AG04450 (cell line): Measurements from ENCODE around the gene NR2F6. TPM values are rescaled to one million over a fixed set of nuclear protein-coding genes. Genes with fewer than 3 reads are reported as not detected.

Experiments
- CTCF ChIA-PET: fragments of 300-600, 350-600 bp; formaldehyde crosslinking; extraction: SDS; loops from one replicate; lab custom pipeline; 2022; ENCODE audit warnings: antibody characterized with exemption, inconsistent platforms; lab: Charles Lee
- POLR2A ChIA-PET: fragments of 350-600 bp; formaldehyde crosslinking; extraction: SDS; loops from one replicate; lab custom pipeline; 2021; ENCODE audit warnings: antibody characterized with exemption, inconsistent platforms; lab: Yijun Ruan, JAX
- DNase-seq: peaks from one replicate; pipeline ENCODE4 v3.0.0-alpha.2; 2011; ENCODE audit warnings: low read depth, low spot score
- H3K27ac ChIP-seq: one replicate; pipeline ENCODE4 v1.5.1; 2012; ENCODE audit warnings: low read depth, low read length, control low read depth
- H3K27me3 ChIP-seq: one replicate; pipeline ENCODE4 v1.6.0; 2012; ENCODE audit warnings: low read length; ENCODE audit not compliant: control insufficient read depth, insufficient read depth
- H3K4me3 ChIP-seq: 2 replicates; pipeline ENCODE4 v1.5.1; 2011; ENCODE audit warnings: mild to moderate bottlenecking, low read depth, low read length, control low read depth
- H3K9me3 ChIP-seq: 2 replicates; pipeline ENCODE4 v1.5.1; 2012; ENCODE audit warnings: low read length; ENCODE audit not compliant: control insufficient read depth, insufficient read depth
- polyA plus RNA-seq: library from polyadenylated mRNA; depleted of rRNA; stranded (reverse); fragments of >200 nt; gene quantifications from 2 replicates; pipeline ENCODE4 v1.2.3, GENCODE V29; 2011
- TF ChIP-seq, protein P1 (sequence below): IDR thresholded peaks from 2 replicates; pipeline ENCODE4 v1.5.1; 2011; ENCODE audit warnings: low read depth, low read length, control low read depth, inconsistent platforms

NR2F6 gene
- polyA plus RNA-seq, 1 experiment: 16.3 TPM

DNA sequence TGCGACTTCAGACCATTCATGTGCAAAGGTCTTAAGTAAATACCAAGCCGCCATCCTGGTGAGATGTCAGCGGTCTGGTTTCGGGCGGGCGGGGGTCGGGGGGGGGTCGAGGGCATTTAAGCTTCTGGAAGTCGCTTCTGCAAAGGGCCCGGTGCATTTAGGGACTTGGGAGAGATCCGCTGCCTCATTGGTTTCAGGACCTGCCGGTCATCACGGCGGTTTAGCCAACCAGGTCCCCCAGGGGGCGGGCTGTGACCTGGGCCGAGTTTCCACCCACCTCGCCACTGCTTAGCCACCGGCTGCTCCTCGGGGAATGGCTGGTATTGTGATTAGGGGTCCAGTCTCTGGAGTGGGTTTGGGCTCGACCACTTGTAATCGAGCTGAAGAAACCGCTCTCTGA, 43.8 kb upstream of the NR2F6 start:
- Histone ChIP-seq H3K27me3 (no peaks in the 10 kb centered on the region), H3K9me3 (peaks cover 6% of the 10 kb centered on the region), H3K4me3 (peak overlapping the region; percentile 33), H3K27ac (no peak overlapping the region)
- ChIA-PET POLR2A (interaction anchor here (0.7 to 1.2 kb wide), 2 partner anchors 74 to 181 kb away, joined by 3 to 4 read pairs; partner anchors contain the start of gene USE1), CTCF (interaction anchor here (2.1 kb wide), 1 partner anchor 16 kb away, joined by 5 read pairs; no protein-coding TSS in a partner anchor)
- TF ChIP-seq, protein P1, sequence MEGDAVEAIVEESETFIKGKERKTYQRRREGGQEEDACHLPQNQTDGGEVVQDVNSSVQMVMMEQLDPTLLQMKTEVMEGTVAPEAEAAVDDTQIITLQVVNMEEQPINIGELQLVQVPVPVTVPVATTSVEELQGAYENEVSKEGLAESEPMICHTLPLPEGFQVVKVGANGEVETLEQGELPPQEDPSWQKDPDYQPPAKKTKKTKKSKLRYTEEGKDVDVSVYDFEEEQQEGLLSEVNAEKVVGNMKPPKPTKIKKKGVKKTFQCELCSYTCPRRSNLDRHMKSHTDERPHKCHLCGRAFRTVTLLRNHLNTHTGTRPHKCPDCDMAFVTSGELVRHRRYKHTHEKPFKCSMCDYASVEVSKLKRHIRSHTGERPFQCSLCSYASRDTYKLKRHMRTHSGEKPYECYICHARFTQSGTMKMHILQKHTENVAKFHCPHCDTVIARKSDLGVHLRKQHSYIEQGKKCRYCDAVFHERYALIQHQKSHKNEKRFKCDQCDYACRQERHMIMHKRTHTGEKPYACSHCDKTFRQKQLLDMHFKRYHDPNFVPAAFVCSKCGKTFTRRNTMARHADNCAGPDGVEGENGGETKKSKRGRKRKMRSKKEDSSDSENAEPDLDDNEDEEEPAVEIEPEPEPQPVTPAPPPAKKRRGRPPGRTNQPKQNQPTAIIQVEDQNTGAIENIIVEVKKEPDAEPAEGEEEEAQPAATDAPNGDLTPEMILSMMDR: no peak
- DNase-seq: peak; percentile 76

DNA sequence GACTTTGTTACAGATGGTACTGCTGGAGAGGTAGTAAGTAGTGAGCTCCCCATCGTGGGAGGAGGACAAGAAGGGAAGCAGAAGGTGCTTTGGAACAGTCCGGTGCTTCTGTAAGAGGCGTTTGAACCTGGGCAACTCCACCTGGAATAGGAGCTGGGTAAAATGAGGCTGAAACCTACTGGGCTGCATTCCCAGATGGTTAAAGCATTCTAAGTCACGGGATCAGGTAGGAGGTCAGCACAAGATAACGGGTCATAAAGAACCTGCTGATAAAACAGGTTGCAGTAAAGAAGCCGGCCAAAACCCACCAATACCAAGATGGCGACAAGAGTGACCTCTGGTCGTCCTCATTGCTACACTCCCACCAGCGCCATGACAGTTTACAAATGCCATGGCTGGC, 41.0 kb upstream of the NR2F6 start:
- POLR2A ChIA-PET: no interaction called here

DNA sequence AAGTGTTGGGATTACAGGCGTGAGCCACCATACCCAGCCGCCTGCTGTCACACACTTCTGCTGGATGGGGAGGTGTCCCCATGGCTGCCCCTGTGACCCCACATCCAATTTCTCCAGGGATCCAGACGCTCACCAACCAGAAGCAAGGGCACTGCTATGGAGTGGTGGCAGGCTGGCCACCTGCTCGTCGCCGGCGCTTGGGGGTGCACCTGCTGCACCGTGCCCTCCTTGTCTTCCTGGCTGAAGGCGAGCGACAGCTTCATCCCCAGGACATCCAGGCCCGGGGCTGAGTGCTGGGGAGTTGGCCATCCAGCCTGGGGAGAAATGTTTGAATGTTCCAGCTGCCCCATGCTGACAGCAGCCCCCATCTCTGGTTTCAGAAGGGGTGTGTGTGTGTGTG, 40.5 kb upstream of the NR2F6 start:
- TF ChIP-seq, protein P1: no peak
- CTCF ChIA-PET: interaction anchor here (0.8 kb wide), 1 partner anchor 80 kb away, joined by 3 read pairs; no protein-coding TSS in a partner anchor
- H3K27ac ChIP-seq: no peak overlapping the region

More for the DNA sequence above, 41.0 kb upstream of the NR2F6 start:
- H3K27ac ChIP-seq: no peak overlapping the region
- CTCF ChIA-PET: interaction anchor here (0.8 kb wide), 1 partner anchor 81 kb away, joined by 3 read pairs; no protein-coding TSS in a partner anchor
- no peaks in the 10 kb centered on the region for H3K9me3 ChIP-seq
- TF ChIP-seq, protein P1: no peak
- no peak overlapping the region for H3K4me3 ChIP-seq
- DNase-seq: no peak
- H3K27me3 ChIP-seq: no peaks in the 10 kb centered on the region

DNA sequence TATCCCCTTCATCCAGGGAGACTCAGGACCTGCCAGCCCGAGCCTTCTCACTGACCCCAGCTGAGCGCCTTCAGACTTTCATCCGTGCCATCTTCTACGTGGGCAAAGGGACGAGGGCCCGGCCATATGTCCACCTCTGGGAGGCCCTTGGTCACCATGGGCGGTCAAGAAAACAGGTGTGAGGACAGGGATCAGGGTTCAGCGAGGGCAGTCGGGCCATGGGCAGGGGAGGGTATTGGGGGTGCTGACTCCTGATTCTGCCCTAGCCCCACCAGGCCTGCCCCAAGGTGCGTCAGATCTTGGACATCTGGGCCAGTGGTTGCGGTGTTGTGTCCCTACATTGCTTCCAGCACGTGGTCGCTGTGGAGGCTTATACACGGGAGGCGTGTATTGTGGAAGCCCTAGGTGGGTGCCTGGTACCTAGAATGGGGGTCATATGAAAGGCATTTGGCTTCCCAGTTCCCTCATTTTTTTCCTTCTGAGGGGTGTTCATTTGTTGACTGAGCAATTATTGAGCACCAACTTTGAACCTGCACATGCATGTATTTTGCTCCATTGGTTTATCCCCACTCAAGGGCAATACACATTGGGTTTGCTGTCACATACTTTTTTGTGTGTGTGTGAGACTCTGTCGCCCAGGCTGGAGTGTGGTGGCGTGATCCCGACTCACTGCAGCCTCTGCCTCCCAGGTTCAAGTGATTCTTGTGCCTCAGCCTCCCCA, 39.9 kb upstream of the NR2F6 start:
- TF ChIP-seq, protein P1: no peak
- ChIA-PET CTCF (interaction anchor here (0.8 kb wide), 1 partner anchor 80 kb away, joined by 3 read pairs; no protein-coding TSS in a partner anchor), POLR2A (interaction anchor here (0.6 kb wide), 1 partner anchor 21 kb away, joined by 4 read pairs; no protein-coding TSS in a partner anchor)
- Histone ChIP-seq H3K27ac (no peak overlapping the region), H3K4me3 (no peak overlapping the region), H3K27me3 (no peaks in the 10 kb centered on the region), H3K9me3 (no peaks in the 10 kb centered on the region)
- DNase-seq: no peak

More for the DNA sequence above, 40.5 kb upstream of the NR2F6 start:
- no peaks in the 10 kb centered on the region for H3K27me3 ChIP-seq
- H3K4me3 ChIP-seq: no peak overlapping the region
- H3K9me3 ChIP-seq: no peaks in the 10 kb centered on the region
- no peak for DNase-seq
- POLR2A ChIA-PET: no interaction called here

DNA sequence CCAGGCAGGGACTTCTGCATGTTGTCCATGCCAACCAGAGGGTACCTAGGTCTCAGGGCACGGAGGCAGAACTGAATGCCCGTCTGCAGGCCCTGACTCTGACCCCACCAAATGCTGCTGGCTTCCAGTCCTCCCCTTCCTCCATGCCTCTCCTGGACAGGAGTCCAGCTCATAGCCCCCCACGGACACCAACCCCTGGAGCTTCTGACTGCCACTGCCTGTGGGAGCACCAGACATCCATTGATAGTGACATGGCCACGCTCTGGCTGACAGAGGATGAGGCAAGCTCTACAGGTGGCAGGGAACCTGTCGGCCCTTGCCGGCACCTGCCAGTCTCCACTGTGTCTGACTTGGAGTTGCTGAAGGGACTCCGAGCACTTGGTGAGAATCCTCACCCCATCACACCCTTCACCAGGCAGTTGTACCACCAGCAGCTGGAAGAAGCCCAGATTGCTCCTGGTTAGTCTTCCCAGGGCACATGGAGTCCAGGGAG, 37.8 kb upstream of the NR2F6 start:
- Histone ChIP-seq H3K27ac (no peak overlapping the region), H3K9me3 (no peaks in the 10 kb centered on the region), H3K27me3 (no peaks in the 10 kb centered on the region), H3K4me3 (no peak overlapping the region)
- TF ChIP-seq, protein P1: no peak
- ChIA-PET CTCF (interaction anchor here (1.0 to 2.1 kb wide), 5 partner anchors 9 to 218 kb away, joined by 4 to 7 read pairs (median 6); no protein-coding TSS in a partner anchor), POLR2A (interaction anchor here (0.6 kb wide), 1 partner anchor 184 kb away, joined by 3 read pairs; no protein-coding TSS in a partner anchor)
- DNase-seq: no peak
